HG03432 (cell line): ENCODE results near the gene LIF.
"Not testable (repeated sequence)": the region's sequence is repeated elsewhere in the genome, so short reads cannot be mapped to it uniquely, and the experiment has no call there.

ENCODE experiments used
- ATAC-seq: cut with Tn5 transposase; IDR thresholded peaks from one replicate; pipeline ENCODE4 v1.9.1; 2021; ENCODE audit warnings: mild to moderate bottlenecking, moderate library complexity; ENCODE audit not compliant: unreplicated experiment

LIF gene

DNA sequence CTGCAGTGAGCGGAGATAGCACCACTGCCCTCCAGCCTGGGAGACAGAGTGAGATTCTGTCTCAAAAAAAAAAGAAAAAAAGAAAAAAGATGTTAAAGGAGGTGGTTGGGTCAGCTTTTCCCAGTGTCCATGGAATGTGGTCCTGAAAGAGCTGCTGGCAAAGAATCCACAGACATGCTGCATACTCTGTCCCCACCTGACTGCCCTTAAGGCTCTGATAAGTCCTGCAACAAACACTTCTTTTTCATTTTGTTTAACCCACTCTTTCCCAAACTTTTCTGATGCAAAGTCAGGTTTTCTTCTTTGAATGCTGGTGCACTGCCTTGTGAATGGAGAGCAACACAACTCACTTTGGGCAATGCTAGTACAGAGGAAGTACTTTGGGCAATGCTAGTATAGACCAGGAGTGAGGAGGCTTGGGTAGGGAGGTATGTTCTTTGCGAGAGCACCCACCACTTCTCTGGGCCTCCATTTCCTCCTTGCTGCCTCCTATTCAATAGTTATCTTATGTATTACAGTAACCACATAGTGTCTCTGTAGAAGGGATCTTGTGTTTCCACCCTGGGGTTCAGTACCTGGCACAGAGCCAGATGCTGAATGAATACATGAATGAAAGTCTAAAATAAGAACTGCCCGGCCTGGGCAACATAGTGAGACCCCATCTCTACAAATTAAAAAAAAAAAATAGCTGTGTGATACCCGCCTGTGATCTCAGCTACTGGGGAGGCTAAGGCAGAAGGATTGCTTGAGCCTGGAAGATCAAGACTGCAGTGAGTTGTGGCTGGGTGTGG is 18.9 kb downstream of the LIF start:
- ATAC-seq = no peak

DNA sequence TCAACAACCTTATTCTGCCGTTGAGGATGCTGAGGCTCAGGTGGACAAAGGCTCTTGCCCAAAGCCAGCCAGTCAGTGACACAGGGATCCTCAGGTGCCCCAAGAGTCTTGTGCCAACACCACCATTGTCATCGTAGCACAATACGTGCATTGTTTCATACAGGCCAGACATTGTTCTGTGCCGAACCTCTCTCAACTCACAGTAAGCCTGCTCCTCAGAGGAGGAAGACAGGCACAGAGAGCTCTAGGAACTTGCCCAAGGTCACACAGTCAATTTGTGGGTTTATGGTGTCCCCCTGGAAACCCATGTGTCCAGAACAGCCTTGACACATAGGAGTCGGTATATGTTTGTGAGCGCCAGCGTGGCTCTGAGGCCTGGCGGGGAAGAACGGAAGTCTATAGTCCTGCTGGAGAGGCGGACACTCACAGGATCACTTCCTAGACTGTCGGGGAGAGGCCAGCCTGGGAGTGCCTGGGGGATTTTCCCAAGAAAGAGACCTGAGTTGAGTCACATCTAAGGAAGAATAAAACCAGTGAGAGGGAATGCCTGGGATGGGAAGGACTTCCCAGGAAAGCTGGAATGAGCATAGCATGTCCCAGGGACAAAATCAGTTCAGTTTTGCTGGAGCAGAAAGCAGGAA is 20.2 kb downstream of the LIF start:
- no peak for ATAC-seq

DNA sequence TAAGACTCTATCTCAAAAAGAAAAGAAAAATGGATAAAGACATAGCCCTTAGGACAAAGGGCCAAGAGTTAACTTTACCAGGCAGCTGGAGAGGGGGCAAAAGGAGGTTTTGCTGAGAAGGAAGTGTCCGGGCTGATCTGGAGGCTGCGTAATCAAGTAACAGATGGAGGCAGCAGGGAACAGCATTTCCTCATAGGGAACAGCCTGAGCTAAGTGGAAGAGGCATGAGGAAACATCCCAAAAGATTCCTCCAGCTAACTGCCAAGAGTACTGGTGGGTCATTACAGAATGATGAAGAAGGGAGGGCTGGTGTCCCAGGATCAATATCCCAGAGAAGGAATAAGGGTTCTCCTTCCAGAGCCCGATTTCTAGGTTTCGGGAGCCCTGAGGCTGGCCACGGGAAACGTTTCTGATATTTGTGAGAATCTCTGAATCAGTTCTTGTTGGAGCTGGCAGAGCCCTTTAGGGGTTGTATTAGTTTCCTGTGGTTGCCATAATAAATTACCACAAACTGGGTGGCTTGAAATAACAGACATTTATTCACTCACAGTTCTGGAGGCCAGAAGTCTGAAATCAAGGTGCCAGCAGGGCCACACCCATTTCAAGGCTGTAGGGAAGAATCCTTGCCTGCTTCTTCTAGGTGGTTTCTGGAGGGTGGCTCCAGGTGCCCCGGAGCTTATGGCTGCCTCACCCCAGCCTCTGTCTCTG is 21.2 kb downstream of the LIF start:
- no peak for ATAC-seq

DNA sequence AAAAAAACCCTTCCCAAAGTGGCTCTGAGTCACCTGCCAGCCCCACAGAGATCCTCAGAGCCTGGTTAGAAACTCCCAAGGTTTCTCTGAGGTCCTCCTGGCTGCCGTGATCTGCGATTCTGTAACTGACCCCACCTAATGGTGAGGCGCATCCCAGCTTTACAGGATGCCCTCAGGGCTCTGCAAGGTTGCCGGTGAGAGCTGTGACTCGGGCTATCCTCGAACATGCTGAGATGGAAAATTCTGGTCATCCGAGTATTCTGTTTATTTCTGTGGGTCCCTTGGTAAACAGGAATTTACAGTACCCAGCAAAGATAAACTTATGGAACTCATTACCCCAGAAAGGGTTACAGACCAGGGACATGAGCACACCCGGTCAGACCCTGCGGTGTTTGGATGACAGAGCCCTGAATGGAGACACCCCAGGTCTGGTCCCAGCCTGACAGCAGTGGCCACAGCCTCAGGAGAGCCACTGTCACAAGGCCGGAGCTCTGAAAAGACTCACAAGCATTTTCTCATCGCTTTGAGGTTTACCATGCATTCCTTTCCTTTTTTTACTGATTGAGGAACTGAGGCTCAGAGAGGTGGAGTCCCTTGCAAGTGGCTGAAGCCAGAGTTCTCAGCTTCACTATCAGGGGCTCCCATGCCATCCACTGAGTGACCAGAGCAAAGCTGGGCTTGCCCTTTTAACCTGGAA is 22.2 kb downstream of the LIF start:
- ATAC-seq = no peak

DNA sequence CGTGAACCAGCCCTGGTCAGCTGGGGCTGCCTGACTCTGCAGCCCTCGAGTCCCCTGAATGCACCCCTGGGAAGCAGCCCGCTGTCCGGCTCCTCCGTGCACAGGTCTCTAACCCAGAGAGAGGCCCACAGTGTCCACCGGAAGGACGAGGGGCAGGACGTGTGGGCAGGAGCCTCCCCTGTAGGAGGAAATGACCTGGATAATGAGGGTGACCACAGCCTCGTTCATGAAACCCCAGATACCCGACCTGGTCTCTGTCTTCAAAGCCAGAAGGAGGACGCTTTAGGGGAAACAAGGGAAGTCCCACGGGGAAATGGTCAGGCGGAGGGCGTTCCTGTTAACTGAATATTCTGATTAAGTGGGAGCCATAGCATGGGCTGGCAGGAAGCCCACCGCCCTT is 23.3 kb downstream of the LIF start:
- no peak for ATAC-seq

DNA sequence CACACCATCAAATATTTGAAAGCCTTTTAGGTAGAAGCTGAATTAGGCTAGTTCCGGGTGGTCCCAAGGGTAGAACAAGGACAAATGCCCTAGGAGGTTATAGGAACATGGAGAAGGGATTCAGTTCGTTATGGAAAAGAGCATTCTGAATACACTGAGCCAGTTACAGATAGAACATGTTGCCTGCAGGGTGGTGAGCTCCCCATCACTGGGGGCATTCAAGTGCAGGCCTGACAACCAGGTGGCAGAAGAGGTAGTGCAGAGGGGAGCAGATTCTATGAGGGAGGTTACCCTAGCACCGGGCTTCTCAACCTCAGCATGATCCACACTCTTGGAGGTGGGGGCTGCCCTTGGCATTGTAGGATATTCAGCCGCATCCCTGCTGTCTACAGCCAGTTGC is 24.2 kb downstream of the LIF start:
- no peak for ATAC-seq

DNA sequence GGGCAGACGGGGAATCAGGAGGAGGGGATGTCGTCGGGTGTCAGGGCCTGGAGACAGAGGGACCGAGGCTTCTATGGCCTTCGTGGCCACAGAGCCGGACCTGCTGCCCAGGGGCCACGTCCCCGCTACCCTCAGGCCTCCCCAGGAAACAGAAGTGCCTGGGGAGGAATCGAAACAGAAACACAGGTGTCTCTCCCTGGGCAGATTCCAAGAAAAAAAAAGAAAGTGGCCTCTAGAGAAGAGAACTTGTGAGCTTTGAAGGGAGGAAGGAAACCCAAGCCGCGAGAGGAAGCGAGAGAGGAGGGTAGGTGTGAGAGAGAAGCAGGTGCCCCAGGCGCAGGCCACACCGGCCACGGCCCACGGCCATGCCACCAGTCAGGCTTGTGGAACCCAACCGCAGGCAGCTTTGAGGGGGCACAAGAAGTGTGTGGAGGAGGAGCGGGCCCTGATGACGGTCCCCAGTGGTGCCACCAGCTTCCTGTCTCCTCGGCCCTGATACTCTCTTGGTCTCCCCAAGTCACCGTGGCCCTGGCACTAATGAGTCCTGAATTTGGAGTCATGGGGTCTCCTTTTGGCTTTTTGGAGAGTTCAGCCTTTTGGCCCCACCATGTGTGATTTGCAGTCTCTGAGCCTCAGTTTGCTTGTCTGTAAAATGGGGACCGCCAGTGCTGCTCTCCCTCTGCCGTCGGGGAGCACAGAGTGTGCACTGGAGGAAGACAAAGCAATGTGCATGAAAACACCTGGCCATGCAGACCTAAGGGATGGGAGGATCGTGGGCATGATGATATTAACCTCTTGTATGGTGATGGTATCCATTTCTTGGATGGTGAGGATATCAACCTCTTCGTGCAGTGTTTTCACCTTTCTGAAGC is 25.2 kb downstream of the LIF start:
- ATAC-seq = no peak

DNA sequence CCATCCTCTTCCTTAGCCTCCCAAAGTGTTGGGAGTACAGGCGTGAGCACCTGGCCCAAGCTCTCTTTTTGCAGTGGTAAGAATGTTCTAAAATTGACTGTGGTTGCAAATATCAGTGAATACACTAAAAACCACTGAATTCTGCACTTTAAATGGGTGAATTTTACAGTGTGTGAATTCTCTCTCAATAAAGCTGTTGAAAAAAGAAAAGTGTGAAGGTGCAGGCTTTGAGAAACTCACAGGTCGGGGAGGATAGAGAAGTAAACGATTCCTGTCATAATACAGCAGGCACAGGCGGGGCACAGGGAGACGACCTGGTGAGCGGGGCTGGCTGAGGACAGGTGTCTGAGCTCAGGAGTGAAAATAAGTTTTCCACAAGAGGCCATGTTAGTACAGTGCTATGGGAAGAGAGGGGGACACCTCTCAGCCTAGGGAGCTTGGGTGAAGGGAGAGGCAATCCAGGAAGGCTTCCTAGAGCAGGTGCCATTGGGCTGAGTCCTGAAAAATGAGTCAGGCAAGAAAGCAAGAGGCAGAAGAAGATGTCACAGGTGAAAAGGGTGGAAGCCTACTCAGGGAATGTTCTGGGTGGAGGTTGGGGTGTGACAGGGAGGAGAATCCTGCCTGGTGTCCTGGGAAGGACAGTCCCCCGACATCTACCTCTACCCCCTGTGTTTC is 26.1 kb downstream of the LIF start:
- ATAC-seq = no peak

DNA sequence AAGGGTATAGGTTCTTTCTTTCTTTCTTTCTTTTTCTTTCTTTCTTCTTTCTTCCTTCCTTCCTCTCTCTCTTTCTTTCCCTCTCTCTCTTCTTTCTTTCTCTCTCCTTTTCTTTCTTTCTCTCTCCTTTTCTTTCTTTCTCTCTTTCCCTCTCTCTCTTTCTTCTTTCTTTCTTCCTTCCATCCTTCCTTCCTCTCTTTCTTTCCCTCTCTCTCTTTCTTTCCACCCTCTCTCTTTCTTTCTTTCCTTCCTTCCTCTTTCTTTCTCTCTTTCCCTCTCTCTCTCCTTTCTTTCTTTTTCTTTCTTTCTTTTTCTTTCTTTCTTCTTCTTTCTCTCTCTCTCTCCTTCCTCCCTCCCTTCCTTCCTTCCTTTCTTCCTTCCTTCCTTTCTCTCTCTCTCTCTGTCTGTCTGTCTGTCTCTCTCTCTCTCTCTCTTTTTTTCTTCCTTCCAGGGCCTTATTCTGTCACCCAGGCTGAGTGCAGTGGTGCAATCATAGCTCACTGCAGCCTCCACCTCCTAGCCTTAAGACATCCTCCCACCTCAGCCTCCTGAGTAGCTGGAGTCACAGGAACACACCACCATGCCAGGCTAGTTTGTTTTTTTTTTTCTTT is 26.8 kb downstream of the LIF start:
- ATAC-seq = no peak

DNA sequence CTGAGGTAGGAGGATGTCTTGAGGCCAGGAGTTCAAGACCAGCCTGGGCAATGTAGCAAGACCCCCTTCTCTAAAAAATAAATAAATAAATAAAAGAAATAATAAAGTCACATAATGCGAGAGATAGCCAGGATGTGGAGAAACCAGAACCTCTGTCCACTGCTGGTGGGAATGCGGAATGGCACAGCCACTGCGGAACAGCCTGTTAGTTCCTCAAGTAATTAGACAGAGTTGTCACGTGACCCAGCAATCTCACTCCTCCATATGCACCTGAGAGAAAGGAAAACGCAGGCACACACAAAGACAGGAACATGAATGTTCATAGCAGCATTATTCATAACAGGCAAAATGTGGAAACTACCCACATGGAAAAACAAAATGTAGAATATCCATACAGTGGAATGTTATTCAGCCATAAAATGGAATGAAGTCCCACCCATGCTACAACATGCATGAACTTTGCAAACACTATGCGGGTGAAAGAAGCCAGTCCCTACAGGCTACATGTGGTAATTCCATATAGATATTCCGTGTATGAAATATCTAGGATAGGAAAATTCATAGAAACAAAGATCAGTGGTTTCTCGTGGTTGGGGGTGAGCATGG is 27.4 kb downstream of the LIF start:
- ATAC-seq = no peak

DNA sequence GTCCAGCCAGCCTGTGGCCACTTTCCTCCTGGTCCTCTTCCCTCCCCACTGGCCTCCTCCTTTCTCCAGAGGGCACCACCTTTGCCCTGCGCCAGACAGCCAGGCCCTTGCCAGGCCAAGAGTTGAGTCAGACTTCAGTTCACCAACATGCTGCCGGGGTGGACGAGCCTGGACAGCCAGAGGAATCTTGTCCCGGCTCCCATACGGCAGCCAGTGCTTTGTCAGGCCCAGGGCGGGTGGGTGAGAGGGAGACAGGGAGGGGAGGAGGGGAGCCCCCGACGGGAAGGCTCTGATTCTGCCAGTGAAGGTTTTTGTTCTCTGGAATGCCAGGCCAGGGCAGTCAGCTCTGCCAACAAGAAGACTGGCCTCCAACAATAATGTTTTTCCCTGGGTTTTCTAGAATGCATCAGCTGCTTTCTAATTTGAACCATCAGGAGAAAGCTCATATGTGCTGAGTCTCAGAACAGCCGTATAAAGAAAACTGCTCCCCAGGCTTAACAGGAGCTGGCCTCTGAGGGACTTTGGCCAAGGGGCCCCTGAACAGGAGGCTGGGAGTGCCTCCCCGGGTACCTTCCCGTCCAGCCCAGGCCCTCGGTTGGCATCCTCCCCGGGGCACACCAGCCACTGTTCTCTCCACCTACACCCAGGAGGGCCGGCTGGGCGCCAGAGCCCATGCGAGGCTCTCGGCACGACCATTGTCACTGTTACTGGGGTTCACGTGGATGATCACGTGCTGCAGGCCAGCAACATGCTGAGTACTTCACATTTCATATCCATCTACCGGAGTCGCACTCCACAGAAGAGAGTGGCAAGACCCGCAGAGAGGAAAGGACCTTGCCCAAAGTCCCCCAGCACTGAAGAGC is 28.6 kb downstream of the LIF start:
- no peak for ATAC-seq

DNA sequence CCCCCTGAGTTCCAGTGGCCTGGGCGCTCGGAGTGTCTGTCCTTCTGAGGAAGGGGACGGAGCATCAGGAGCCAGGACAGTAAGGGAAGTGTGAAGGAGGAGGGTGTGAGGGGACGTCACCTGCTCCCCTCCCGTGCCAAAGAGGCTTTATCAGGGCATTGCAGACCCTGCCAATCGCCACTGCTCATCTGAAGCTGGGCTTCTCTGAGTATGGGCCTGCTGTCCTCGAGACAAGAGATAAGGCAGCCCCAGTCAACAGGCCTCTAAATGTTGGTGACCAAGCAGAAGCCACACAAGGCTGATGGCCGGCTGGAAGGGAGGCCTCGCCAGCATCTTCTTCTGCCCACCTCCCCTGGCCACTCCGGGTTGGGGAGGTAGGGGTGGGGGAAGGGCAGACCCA is 29.8 kb downstream of the LIF start:
- no peak for ATAC-seq

DNA sequence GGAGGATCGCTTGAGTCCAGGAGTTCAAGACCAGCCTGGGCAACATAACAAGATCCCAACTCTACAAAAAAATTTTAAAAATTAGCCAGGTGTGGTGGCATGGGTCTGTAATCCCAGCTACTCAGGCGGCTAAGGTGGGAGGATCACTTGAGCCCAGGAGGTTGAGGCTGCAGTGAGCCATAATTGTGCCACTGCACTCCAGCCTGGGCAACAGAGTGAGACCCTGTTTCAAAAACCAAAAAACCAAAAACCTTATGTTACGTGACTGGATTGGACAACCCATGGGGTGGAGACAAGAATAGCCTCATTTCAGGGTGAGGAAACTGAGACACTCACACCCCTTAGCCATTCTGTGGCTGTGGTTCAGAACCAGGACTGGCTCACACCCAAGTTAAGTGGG is 30.3 kb downstream of the LIF start:
- not testable (repeated sequence) for ATAC-seq

DNA sequence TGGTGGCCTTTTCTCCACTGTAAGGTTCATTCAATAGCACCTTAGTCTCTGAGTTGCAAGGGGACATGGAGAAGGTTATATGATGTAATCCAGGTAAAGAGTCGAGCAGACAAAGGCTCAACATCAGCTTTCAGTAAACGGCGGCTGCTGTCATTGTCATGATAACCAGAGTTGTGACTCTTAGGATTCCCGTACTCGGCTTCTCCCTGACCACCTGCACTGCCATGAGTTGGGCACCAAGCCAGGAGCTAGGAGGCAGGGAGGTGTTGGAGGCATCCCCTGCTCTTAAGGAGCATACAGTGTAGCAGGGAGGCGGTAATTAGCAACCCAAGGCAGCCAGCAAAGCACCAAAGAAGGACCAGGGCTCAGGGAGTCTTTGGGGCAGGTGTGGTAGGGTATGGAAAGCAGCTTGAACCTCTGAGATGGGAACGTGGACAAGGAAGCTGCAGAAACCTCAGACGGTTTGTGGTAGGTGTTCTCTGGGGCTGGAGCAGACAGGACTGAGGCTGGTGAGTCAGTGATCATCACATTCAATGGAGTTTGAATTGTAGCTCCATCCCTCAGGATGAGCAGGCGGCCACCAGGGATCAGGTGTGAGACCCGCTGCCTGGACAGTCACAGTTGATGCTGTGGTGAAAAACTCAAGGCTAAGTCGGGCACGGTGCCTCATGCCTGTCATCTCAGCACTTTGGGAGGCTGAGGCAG is 31.7 kb downstream of the LIF start:
- ATAC-seq = no peak

DNA sequence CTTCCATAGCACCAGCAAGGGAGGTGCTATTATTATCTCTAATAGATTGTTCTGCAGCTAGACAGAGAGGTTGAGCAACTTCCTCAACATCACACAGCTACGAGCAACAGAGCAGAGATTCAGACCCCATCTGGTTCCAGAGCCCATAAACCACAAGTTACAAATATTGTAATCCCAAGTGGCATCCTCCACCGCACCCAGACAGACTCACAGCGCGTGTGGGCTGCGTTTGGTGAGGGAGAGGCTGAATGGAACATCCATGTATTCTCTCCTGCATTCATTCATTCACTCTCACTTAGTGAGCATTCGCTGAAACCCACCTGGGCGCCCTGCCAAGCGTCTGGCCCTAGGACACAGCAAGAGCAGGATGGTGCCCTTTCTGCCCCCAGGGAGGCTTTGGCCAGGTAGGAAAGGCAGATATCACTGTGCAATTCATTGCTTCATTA is 33.5 kb downstream of the LIF start:
- no peak for ATAC-seq

DNA sequence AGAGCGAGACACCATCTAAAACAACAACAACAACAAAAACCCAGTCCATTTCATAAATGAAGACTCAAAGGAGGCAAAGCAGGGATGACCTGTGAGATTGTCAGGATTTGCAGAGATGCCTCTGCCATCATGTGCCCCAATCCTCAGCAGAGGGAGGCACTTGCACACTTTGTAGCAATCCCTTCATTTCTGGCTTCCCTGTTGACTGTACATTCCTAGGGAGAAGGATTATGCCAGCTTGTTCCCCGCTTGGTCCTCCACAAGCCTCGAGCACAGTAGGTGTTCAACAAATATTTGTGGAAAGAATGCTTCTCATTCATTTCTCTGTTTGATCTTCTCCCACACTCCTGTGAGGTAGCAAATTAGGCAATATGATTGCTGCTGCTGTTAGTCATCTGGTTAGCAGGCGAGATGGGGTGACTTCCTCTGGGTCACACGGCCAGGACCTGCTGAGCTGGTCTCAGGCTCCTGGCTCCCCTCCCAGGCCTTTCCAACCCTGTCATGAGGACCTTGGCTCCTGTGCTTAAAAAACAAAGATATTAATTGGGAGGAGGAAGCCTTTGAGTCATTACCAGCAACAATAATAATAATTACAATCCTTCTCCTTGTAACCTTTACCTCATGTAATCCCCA is 34.1 kb downstream of the LIF start:
- no peak for ATAC-seq
